Suppressor macrophage treated with lipopolysaccharide for 1 hour (primary cell): ENCODE data around the gene TUBB2B.

ENCODE experiments used
- DNase-seq, 3 donors: peaks; one replicate each; pipeline ENCODE4 v3.0.0-alpha.2; 2020 to 2022

Gene TUBB2B

GRCh38 chr6:3232017-3232945 is 4.8 kb upstream of the TUBB2B start:
- DNase-seq = no peak

GRCh38 chr6:3231247-3232016 is 4.0 kb upstream of the TUBB2B start:
- DNase-seq = peak in 2 of 3 donors; percentile 36 to 50

- DNase-seq = no peak
Observed at GRCh38 chr6:3230900-3231246, 3.4 kb upstream of the TUBB2B start.

GRCh38 chr6:3230256-3230882 is 2.9 kb upstream of the TUBB2B start:
- no peak for DNase-seq

GRCh38 chr6:3229566-3230178 is 2.2 kb upstream of the TUBB2B start:
- peak in 1 of 3 donors; percentile 25 for DNase-seq

GRCh38 chr6:3228771-3229565 is 1.5 kb upstream of the TUBB2B start:
- peak in 1 of 3 donors; percentile 52 for DNase-seq

GRCh38 chr6:3228046-3228671 is 706 bp upstream of the TUBB2B start:
- DNase-seq = no peak

- peak; percentile 52 to 81 (median 64) for DNase-seq
Observed at GRCh38 chr6:3226481-3227362, 731 bp downstream of the TUBB2B start.

- DNase-seq = no peak
Observed at GRCh38 chr6:3226042-3226441, 1.4 kb downstream of the TUBB2B start.

GRCh38 chr6:3222506-3223038 is 4.9 kb downstream of the TUBB2B start:
- DNase-seq = no peak

- peak; percentile 30 to 49 (median 32) for DNase-seq
Observed at GRCh38 chr6:3221578-3221977, 5.9 kb downstream of the TUBB2B start.

- no peak for DNase-seq
Observed at GRCh38 chr6:3220366-3220765, 7.1 kb downstream of the TUBB2B start.

- DNase-seq = no peak
Observed at GRCh38 chr6:3218266-3218665, 9.2 kb downstream of the TUBB2B start.

GRCh38 chr6:3217286-3217685 is 10.2 kb downstream of the TUBB2B start:
- DNase-seq = no peak

- no peak for DNase-seq
Observed at GRCh38 chr6:3214898-3215297, 12.6 kb downstream of the TUBB2B start.

- no peak for DNase-seq
Observed at GRCh38 chr6:3213334-3213695, 14.1 kb downstream of the TUBB2B start.

GRCh38 chr6:3212261-3212660 is 15.2 kb downstream of the TUBB2B start:
- no peak for DNase-seq

GRCh38 chr6:3211681-3212080 is 15.8 kb downstream of the TUBB2B start:
- DNase-seq = no peak

GRCh38 chr6:3210024-3210610 is 17.3 kb downstream of the TUBB2B start:
- DNase-seq = no peak
